Cardiac septum (tissue), 1 donor: ENCODE results near the gene CFAP91. TPM values are rescaled to one million over a fixed set of nuclear protein-coding genes. Genes with fewer than 3 reads are reported as not detected.
A peak's percentile ranks its signal among the peaks of the same experiment; 100 is the strongest.
"Not testable (repeated sequence)": the region's sequence is repeated elsewhere in the genome, so short reads cannot be mapped to it uniquely, and the experiment has no call there.

Experiments
- DNase-seq: peaks from one replicate; pipeline ENCODE4 v3.0.0-alpha.2; 2020; ENCODE audit warnings: low spot score
- intact Hi-C: fragments of 100-400 bp; cut with DNase I; formaldehyde crosslinking; loops from one replicate; pipeline ENCODE4 v1.14.0; 2022
- total RNA-seq: library from RNA; stranded (reverse); fragmentation: NEBNext Ultra II Directional; extraction: Animal tissue kit (Norgen Biotek cat#: 25700); gene quantifications from one replicate; pipeline ENCODE4 v1.2.1, GENCODE V29; 2021
- donor health status: DM: no; HTN: no; CAD: no.

CFAP91 gene
- total RNA-seq, 1 donor from 2014 or later = 0.57 TPM

DNA sequence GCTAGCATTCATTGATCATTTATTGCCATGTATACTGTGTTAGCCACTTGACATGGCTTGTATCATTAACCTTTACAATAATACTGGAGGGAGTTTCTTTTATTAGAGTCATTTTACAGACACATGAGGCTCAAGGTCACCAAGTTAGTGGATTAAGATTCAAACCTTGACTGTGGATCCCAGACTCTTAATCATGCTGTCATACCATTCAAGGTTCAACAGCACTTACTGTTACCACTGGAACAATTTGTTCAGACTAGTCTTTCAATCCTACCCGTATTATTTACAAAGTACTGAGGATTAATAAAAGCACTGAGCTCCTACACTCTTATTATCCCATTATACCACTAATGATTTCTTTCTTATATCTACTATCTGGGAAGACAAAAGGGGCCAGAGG, 26.8 kb upstream of the CFAP91 start:
- intact Hi-C loops = loop anchor here (2.0 to 10.0 kb wide), 4 partner anchors 37 to 211 kb away; partner anchors contain the start of genes POGLUT1, TIMMDC1 and TMEM39A
- no peak for DNase-seq

DNA sequence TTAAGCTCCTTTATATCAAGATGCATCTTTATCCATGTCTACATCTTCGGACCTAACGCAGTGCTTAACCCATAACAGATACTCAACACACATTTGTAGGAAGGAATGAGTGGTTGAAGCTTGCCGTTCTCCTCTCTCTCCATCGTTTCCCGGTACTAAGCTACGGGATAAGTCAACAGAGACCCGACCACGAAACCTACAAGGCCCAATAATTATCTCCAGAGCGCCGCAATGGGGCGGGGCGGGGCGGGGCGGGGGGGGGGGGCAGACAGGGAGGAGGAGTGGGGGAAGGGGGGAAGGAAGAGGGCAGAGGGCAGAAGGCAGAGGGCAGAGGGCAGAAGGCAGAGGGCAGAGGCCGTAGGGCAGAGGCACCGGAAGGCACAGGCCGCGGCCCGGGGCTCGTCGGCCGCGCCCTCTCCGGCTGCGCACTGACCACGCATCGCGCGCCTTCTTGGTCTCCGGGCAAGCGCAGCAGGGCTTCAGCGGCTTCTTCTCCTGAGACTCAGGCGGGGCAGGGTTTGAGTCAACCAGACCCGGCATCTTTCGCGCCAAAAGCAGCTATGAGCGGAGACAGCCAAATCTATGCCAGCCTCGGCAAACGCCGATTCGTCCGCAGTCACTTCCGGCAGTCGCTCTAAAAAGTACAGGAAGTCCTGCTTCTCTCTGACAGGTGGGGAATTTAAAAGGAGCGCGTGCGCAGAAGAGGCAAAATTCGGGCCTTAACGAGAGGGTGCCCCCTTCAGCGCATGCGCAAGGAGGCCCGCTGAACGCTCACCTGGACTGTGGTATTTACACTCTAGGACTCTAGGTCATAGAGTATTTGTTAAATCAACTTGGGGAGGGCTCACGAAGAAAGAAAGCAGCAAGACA, 25.8 kb upstream of the CFAP91 start, which contains the start of gene COX17:
COX17 (minus strand) TSS at position 636 of the 870 bp plus-strand sequence; CDS start at position 540, 96 bp downstream.
- DNase-seq = peak; percentile 95
- intact Hi-C loops = loop anchor here (2.0 to 10.0 kb wide), 4 partner anchors 38 to 212 kb away; partner anchors contain the start of genes POGLUT1, TIMMDC1 and TMEM39A

- intact Hi-C loops = loop anchor here (2.0 to 10.0 kb wide), 4 partner anchors 39 to 213 kb away; partner anchors contain the start of genes POGLUT1, TIMMDC1 and TMEM39A
- DNase-seq = no peak
Measured at GRCh38 chr3:119677641-119677934, 25.2 kb upstream of the CFAP91 start.

- not testable (repeated sequence) for DNase-seq
- intact Hi-C loops = loop anchor here (5.0 to 10.0 kb wide), 2 partner anchors 181 to 213 kb away; partner anchors contain the start of genes POGLUT1, TIMMDC1 and TMEM39A
Measured at GRCh38 chr3:119678209-119678608, 24.6 kb upstream of the CFAP91 start.

DNA sequence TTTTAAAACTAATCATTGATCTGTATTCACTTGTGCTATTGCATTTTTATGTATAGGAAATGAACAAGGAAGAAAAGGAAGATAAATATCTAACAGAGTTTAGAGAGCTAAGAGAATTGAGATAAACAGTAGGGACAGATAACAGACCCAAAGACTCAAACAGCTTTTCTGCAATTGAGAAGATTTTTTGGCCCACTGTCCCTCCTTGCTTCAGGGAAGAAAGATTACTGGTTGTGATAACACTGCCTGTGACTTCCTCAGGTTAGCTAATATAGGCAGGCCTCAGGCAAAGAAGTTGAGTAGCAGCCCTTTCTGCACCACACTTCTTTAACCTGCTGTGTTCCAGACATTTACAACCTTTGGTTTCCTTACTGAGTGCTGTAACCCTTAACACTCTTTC, 22.9 kb upstream of the CFAP91 start:
- intact Hi-C loops = loop anchor here (5.0 to 10.0 kb wide), 5 partner anchors 83 to 405 kb away; partner anchors contain the start of genes PLA1A, POGLUT1, TIMMDC1 and TMEM39A
- no peak for DNase-seq

DNA sequence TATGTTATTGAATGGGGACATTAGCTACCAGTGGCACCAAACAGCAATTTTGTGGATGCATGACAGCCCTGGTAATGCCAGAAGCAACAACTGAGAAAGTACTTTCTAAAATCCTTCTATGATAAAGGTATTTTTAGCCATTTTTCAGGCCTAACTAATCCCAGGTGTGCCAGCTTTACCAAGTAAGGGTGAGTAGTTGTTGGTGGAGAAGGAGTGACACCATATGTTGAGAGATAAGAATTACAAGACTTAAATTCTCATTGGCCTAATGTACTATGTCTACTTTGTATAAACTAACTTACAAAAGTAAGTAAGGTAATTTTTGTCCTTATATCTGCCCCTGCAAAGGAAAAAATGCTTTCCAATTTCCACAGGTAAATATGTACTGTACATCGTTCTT, 21.5 kb upstream of the CFAP91 start:
- no peak for DNase-seq

GRCh38 chr3:119683421-119683820, 19.4 kb upstream of the CFAP91 start:
- no peak for DNase-seq
- intact Hi-C loops = loop anchor here (5.0 to 10.0 kb wide), 3 partner anchors 86 to 409 kb away; partner anchors contain the start of gene PLA1A

More for the DNA sequence above, 21.5 kb upstream of the CFAP91 start:
- intact Hi-C loops = loop anchor here (5.0 to 10.0 kb wide), 3 partner anchors 84 to 406 kb away; partner anchors contain the start of gene PLA1A

DNA sequence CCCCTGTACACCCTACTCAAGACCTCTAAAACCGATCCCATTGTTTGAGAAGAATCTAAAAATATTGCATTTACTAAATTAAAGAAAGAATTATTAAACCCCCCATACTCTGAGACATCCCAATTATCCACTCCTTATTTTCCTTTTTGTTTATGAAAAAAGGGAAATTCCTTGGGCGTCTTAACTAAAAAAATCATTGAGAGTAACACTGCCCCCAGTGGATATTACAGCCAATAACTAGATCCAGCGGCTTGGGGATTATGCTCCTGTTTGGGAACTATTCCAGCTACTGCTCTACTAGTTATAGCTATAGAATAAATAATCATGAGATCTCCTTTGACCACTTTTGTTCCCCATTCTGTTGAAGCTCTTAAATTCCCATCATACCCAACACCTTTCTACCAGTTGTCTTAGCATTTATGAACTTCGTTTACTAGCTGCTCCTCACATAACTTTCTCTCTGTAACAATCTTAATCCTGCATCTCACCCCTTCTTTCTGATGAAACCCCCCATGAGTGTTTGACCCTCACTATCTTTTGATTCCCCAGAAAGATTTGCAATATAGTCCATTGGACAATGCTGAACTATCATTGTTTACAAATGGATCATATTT, 12.7 kb upstream of the CFAP91 start:
- intact Hi-C loops = no loop called here
- DNase-seq = no peak

DNA sequence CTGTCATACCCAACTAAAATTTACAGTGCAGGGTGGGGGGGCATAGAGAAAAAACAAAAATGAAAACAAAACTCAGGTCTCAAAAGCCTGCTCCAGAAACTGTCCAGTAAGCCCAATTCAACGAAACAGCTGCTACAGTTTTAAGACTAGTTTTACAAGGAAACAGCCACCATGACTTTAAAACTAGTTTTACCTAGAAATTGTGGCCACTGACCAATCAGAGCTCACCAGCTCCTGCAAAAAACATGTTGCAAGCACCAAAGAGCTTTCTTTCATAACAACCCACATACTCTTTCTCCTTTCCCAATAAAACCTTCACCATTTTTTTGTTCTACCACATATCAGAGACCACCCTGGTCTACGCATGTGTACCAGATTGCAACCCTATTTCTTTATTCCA, 7.3 kb upstream of the CFAP91 start:
- intact Hi-C loops = no loop called here
- DNase-seq = no peak

- DNase-seq = no peak
- intact Hi-C loops = no loop called here
Measured at GRCh38 chr3:119697394-119697793, 5.4 kb upstream of the CFAP91 start.

DNA sequence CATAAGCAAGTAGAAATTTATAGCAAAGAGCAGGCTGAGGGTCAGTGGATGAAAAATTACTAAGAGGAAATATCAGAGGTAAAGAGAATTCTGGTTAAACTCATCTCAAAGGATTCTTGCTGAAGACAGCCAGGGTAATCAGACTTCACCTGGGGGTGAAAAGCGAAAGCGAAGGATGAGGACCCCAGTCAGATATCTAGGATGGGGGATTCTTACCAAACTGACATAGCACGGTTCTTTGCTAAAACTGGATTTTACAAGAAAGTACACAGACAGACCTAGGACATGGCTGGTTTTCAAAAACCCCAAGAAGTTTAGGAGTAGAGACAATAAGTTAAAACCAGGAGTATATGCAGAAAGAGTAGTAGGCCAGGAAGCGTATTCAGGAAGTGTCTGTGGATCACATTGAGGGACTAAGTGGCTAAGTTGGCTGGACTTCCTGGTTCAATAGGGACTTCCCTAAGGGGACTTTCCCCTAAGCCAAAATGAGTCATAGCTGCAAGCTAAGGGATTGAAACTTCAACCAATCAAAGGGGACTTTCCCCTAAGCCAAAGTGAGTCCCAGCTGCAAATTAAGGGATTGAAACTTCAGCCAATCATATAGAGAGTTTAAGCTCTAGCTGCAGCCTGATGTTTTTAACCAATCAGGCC, 2.4 kb upstream of the CFAP91 start:
- intact Hi-C loops = no loop called here
- DNase-seq = no peak

- intact Hi-C loops = no loop called here
Measured at GRCh38 chr3:119700920-119701734, 1.7 kb upstream of the CFAP91 start.

DNA sequence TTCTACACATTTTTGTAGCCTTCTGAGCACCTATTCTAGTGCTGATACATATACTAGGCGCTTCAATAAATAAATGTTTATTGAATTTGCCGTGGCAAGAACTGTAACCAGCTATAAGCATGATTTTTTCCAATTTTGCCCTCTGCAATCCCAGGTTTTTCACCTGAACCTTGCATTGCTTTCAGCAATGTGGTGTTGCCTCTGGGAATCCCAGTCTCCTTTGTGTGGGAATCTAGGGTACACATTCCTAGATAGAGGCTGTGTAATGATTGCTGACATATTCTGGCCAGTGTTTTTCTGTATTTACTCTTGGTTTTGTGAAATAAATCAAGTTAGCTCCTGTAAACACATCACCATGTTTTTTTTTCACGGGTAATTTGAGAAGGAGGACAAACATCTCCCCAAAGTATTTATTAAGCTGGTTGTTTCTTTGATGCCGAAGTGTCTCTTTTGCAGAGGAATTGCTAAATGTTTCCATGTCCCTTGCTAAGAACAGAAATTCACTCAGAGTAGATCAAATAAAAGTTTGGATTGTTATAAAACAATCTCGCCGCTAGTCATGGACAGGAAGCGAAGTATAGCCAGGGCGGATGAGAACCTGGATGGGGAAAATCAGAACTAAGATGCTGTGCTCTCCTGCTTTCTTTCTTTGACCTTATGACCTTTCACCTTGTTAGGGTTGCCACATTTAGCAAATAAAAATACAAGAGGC, 1.2 kb downstream of the CFAP91 start:
- intact Hi-C loops = no loop called here
- no peak for DNase-seq

More at GRCh38 chr3:119700920-119701734, 1.7 kb upstream of the CFAP91 start:
- no peak for DNase-seq

GRCh38 chr3:119715105-119715504, 12.3 kb downstream of the CFAP91 start:
- no peak for DNase-seq
- intact Hi-C loops = no loop called here

- no peak for DNase-seq
- intact Hi-C loops = no loop called here
Measured at GRCh38 chr3:119716998-119717397, 14.2 kb downstream of the CFAP91 start.

GRCh38 chr3:119717520-119717919, 14.7 kb downstream of the CFAP91 start:
- intact Hi-C loops = no loop called here
- no peak for DNase-seq

DNA sequence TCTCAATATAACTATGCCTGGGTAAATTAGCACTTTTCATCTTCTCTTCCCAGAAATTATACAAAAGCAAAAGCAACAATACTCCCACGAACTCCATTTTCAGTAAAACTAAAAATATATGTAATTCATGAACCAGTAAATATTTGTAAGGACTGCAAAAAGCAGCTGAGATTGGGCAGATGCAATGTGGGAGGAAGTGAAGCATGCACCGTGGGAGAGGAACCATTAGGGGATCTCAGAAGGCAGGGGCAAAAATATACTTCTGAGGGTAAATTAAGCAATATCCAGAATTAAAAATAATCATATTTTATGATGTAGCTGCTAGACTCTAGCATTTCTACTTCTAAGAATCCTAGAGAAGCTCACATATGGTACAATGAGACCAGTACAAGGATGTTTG, 20.2 kb downstream of the CFAP91 start:
- no peak for DNase-seq

DNA sequence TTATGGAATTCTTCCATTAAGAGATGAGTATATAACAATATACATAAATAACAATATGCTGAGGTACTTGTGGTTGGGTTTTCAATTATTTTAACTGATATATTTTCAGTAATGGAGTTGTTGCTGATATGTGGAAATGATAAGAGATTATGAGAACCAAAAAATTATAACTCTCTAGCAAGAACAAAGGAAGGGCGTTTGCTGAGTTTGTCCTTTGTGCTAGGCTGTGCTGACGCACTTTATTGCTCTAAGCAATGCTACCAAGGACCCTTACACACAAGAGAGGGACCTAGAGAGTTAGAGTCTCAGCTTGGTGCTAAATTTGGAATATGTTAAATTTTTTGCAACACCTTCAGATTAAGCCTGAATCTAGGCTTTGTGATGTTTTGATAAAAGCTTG, 24.1 kb downstream of the CFAP91 start:
- intact Hi-C loops = no loop called here
- no peak for DNase-seq

More for the DNA sequence above, 20.2 kb downstream of the CFAP91 start:
- intact Hi-C loops = no loop called here
